GM18870 (cell line): ENCODE results near the gene SDHB.

Source experiments
- ATAC-seq: cut with Tn5 transposase; IDR thresholded peaks from one replicate; pipeline ENCODE4 v1.9.1; 2021; ENCODE audit warnings: moderate library complexity; ENCODE audit not compliant: unreplicated experiment

SDHB gene

GRCh38 chr1:16970132-16970910, 83.5 kb downstream of the SDHB start:
- no peak for ATAC-seq

- no peak for ATAC-seq
Observed at GRCh38 chr1:16969651-16970050, 84.2 kb downstream of the SDHB start.

- no peak for ATAC-seq
Observed at GRCh38 chr1:16969057-16969611, 84.7 kb downstream of the SDHB start.
